HT-29 (cell line): ENCODE results near the gene TK2. TPM values are rescaled to one million over a fixed set of nuclear protein-coding genes. Genes with fewer than 3 reads are reported as not detected.
A peak's percentile ranks its signal among the peaks of the same experiment; 100 is the strongest.
"Not testable (repeated sequence)": the region's sequence is repeated elsewhere in the genome, so short reads cannot be mapped to it uniquely, and the experiment has no call there.

Experiments
- DNase-seq: peaks from one replicate; pipeline ENCODE4 v3.0.0-alpha.2; 2015; ENCODE audit warnings: low spot score
- total RNA-seq: library from RNA; depleted of rRNA; stranded (reverse); fragments of >200 nt; shearing (Covaris generic); gene quantifications from 2 replicates; pipeline ENCODE4 v1.2.3, GENCODE V29; 2014

TK2 gene
- total RNA-seq, 1 experiment from 2014 or later = 7.7 TPM

DNA sequence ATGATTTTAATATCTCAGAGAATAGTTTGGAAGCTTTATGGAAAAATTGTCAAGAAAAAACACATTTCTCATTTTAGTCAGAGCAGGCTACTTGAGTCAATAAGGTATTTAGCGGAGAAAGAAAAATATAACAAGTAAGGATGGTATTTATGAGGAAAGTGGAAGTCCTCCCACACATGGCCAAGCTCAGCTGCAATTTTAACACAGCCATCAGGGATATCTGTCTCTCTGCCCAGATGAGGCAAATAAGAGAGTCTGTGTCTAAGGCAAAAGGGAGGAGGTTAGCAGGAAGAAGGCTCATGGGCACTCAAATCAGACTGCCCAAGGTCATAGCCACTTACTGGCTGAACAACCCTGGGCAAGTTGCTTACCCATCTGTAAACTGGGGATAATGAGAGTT is 24.2 kb upstream of the TK2 start:
- DNase-seq = no peak

DNA sequence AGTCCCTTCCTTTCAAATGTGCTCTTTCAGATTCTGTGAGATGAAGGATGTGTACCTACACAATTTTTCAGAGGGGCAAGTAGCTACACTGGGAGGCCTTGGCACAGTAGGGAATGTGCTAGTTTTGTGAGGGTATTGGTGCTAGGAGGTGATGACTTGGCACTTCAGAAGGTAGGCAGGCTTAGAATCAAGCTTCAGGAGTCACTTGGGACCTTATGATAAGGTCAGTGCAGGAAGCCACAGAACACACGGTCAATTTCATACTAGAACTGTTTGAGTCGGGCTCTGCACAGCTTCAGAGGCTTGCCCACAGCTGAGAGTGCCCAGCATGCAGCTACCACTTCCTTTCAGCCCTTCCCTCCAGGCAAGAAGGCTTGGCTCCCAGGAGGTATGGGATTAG is 22.4 kb upstream of the TK2 start:
- DNase-seq = no peak

DNA sequence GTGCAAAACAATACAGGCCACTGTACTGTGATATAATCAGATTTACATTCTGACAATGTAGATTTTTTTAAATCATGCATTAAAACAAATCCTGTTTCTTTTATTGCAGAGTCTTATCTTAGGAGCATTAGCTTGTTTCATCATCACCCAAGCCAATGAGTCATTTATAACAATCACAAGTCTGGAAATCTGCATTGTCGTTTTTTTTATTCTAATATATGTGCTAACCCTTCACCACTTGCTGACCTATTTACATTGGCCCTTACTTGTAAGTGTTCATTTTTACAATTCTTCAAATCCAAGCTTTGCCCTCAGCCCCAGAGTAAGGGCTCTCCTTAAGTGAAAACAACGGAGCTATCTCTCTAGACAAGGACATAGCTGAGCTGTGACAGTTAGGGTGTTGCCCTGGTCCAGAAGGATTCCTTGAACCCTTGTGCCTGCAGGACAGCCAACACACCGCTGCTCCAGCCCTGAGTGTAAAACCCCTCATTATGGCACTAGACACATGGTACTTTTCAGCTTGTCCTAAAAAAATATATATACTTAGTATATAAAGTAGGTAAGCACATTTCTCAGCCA is 20.0 kb upstream of the TK2 start:
- no peak for DNase-seq

DNA sequence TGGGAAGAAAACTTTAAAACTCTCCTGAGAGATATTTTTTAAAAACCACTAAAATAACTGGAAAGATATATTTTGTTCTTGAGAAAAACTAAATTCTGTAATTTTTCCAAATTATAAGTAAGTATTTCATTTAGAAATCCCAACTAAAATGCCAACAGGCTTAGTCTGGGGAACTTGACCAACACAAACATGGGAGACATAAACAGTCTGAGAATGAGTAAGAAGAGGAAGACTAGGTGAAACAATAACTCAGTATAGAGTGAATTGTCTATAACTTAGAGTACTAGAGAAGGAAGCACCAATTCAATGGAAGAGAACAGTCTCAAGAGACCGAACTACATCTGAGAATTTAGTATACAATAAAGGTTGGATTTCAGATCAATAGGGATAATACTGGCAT is 19.2 kb upstream of the TK2 start:
- no peak for DNase-seq

DNA sequence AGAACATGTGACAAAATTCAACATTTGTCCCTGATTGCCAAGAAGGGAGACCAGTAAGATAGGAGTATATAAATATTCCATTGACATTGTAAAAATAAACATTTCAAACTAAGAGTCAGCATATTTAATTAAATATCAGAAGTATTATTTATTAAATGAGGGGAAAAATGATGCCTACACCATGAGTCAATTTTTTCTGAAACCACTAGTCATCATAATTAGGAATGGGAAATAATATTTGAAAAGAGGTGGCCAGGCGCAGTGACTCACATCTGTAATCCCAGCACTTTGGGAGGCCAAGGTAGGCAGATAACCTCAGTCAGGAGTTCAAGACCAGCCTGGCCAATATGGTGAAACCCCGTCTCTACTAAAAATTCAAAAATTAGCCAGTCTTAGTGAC is 18.4 kb upstream of the TK2 start:
- DNase-seq = no peak

DNA sequence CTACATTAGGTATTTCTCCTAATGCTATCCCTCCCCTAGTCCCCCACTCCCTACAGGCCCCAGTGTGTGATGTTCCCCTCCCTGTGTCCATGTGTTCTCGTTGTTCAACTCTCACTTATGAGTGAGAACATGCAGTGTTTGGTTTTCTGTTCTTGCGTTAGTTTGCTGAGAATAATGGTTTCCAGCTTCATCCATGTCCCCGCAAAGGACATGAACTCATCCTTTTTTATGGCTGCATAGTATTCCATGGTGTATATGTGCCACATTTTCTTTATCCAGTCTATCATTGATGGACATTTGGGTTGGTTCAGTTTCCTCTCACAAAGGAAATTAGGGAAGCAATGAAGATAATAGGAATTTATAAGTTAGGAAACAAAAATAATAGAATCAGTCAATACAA is 17.3 kb upstream of the TK2 start:
- DNase-seq = not testable (repeated sequence)

DNA sequence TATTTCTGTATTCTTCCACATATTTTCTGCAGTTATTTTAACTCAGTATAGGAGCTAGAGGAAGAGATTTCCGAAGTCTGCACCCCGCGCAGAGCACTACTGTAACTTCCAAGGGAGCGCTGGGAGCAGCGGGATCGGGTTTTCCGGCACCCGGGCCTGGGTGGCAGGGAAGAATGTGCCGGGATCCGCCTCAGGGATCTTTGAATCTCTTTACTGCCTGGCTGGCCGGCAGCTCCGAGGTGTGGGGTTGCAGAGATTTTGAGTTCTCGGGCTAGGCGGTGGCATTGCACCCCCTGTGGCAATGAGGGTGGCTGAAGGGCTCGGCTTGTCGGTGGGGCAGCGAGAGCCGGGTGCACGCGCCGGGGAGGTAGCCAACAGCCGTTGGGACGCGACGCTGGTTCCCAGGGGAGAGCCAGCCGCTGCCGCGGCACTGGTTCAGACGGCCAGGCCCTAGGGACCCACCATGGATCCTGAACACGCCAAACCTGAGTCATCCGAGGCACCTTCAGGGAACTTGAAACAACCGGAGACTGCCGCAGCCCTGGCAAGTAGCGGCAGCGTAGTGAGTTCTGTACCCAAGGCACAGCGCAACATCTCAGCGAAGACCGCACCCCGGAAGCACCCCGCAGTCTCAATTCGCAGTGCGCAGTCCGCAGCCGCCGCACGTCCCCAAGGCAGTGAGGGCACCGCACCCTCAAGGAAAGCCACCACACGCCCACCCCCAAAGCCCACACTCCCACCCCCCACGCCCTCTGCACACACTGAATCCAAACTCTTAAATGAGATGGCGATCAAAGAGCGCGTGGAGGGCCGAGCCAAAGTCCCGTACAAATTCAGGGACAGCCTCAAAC is 16.4 kb upstream of the TK2 start, which contains the start of gene CMTM1:
TSS of gene CMTM1 (plus strand) at position 389 of the 851 bp plus-strand sequence. CDS start at position 464, 75 bp downstream.
- no peak for DNase-seq

DNA sequence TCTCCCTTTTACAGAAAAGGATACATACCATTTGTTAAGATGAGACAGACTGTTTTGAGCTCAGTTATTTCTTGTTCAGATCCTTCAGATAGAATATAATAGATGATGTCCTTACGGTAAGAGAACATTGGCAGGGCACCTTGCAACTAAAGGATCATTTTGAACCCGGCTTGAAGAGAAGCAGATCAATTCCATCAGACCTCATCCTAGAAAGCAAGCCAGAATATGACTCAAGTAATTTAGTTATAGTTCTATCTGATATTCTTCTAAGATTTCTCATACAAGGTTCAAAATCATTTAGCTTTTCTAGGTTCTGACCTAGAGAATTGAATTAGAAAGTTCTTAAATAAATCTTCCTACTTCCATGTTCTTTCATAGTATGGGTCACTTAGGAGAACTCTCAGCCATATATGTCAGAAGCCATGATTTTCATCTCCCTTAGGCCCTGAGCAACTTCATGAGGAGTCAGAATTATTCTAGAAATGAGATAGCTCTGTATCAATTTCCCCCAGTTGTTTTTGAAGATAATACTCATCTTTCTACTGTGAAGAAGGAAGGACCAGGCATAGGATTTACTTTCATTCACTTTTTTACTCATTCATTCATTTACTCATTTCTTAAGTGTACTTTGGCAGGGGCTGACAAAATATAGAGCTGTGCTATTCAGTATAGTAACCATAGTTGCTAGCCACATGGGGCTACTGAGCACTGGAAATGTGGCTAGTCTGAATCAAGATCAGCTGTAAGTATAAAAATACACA is 13.8 kb upstream of the TK2 start:
- DNase-seq = no peak

DNA sequence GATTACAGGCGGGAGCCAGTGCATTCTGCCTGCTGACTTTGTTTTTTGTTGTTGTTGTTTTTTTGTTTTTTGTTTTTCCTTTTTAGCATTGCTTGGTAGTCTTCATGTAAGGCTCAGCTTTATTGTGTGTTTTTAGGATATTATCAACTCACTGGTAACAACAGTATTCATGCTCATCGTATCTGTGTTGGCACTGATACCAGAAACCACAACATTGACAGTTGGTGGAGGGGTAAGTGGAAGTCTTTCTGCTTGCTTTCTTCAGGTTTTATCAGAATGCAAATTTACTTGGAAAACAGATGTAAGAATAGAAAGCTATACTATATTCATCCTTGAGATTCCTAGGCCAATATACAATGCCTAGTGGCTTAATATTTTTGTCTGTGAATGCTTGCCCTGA is 13.1 kb upstream of the TK2 start:
- DNase-seq = no peak

DNA sequence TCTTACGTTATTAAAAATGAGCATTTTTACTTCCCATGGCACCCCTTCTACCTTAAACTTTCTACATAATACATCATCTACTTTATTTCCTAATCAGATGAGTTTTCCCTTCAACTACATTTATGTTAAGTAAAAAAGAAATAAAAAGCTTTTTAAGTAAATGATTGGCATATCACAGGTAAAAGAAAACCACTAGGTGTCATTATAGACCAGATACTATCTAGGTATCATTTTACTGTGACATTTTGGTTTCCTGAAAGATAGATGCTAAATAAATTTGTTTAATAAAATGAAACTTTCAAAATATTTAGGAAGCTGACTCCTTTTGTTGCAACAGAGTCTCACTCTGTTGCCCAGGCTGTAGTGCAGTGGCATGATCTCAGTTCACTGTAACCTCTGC is 12.5 kb upstream of the TK2 start:
- DNase-seq = no peak

DNA sequence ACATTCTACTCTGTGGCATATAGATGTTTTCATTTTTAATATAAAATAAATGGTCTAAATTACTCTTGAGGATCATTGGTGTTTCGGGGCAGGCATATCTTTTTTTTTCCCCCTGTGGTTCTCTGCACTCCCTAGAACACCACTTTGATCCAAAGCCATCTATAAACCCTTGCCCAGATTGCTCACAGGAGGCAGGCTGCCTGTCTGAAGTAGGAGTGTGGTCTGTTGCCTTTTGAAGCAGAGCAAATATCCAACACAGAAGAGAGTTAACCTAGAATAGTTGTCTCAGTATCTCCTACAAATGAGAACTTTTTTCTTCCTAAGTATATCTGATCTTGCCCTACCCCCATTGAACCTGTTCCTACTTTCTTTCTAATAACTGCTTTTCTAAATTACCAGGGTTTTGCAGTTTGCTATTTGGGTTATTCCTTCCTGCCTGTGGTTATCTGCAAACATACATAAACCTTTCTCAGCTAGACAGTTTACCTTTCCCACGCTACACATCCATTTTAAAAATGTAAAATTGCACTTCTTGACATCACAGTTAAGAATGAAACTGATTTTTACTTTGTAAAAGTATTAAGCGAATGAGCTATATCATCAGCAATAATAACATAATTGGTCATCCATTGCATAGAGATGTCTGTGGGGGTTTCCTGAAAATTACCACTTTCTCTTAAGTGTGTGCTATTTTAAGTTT is 11.6 kb upstream of the TK2 start:
- no peak for DNase-seq

DNA sequence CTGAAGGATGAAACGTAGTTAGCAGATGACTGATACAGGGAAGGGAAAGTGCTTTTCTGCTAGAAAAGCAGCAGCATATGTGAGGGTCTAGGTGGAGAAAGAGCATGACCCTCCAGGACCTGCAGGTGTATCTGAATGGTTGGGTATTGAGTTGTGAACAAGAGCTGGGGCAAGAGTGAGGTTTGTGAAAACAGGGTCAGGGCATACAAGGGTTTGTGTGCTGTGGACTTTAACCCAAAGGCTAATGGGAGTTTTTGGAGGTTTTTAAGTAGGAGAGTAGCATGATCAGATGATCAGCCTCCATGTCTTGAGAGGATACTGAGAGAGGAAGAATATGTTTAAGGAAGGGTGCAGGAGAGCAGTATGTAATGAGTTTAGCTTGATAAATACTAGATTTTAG is 10.2 kb upstream of the TK2 start:
- no peak for DNase-seq

DNA sequence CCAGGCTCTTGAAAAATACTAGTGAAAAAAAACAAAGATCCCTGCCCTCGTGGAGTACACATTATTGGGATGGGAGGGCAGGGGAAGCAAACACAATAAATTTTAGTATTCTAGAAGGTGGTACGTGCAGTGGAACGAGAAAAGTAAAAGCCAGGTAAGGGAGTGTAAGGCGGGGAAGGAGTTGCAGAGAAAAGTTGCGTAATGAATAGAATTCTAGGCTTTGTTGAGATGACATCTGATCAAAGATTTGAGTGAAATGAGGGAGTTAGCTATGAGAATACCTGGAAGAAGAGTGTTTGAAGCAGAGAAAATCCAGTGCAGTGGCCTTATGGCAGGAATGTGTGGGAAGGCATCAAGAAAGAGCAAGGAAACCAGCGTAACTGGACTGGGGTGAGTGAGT is 4.6 kb upstream of the TK2 start:
- DNase-seq = no peak

DNA sequence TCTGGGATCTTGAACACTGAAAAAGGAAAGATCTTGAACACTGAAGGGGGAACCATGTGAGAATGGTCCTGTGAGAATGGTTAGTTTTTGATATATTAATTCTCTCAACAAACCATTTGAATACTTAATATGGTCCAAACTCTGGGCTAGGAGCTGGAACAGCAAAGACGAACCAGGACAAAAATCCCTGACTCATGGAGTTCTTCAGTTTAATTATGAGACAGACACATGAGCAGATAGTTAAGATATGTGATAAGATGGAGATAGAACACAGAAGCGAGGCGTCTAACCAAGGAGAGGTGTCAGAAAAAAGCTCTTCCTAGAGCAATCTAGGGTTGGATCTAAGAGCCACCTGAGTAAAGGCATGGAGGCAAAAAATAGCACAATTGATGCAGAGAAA is 4.1 kb upstream of the TK2 start:
- DNase-seq = no peak

DNA sequence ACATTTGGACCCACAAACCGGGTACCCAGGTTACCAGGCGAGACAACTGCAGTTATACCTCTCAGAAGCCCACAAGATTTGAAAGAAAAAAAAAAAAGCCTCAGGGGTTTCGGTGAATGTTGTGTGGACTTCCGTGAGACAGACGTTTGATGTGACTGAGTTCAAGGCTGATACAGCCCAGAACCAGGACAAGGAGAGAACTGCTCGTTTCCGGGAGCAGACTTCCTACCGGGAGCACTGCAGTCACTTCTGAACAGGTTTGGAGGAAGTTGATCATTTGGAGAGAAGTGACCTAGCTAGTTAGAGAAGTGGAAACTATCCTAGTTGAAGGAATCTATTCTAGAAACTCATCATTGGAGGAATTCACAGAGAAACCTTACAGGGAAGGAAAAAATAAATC is 3.3 kb upstream of the TK2 start:
- DNase-seq = peak; percentile 50

DNA sequence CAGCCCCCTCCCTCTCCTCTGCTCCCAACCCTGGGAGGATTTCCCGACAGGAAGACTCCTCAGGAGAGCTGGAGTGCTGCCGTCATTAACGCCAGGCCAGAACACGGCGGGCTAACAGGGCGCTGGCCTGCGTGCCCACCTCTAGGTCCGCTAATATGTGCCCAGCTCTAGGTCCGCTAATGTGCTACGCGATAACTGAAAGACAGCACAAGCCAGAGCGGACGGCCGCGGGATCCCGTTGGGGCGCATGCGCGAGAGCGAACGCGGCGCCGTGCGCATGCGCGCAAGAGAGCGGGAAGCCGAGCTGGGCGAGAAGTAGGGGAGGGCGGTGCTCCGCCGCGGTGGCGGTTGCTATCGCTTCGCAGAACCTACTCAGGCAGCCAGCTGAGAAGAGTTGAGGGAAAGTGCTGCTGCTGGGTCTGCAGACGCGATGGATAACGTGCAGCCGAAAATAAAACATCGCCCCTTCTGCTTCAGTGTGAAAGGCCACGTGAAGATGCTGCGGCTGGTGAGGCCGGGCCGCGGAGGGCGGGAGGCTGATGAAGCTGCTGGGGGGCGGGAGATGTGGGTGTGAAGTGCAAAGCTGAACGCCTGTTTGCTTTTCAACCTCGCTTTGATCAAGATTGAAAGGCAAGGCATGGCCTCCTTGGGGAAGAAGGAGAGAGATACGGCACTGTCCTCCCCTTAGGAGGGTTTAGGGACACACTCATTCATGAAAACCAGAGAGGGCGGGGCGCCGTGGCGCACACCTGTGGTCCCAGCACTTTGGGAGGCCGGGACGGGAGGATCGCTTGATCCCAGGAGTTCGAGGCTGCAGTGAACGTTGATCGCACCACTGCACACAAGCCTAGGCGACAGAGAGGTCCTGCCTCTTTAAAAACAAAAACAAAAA is 2.6 kb upstream of the TK2 start, which contains the start of gene CKLF:
TSS of gene CKLF (plus strand) at position 291 of the 892 bp plus-strand sequence. CDS start at position 431, 140 bp downstream.
- DNase-seq = peak; percentile 93

DNA sequence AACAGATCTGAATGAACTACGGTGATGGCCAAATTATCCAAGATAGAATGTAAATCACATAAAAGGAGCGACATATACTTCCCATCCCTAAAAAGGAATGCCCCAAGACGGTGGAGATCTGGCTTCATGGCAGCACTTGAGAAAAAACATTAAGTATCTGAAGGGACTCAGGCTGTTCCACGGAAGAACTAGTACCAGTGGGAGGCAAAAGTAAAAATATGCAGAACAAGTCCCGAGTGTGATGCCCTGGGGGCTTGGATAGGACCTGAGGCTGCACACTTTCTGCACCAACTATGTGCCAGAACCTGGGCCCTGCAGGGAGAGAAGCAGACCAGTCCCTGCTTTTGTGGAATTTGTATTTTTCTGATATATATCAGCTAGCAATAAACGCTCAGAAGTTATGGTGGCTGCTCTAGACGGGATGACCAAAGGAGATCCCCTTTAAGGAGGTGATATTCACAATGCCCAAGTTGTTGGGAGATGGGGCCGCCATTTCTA is 1.9 kb upstream of the TK2 start:
- DNase-seq = peak; percentile 12

DNA sequence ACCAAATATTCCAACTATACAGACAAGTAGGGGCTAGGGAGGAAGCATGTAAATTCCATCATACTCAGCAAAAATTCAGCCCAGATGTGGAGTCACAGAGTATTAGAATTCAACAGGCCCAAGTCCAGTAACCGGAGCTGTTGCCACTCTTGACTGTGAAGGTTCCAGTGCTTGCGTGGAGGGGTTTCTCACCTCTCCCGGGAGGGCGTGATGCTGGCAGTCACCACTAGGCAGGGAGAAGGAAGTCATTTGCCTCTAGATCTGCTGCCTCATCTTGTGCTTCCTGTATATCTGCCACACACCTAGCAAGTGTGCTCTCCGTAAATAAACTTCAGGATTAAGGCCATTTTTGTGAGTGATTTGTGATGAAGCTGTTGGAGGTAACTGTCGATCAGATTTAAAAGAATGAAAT is 1.4 kb upstream of the TK2 start:
- peak; percentile 63 for DNase-seq

DNA sequence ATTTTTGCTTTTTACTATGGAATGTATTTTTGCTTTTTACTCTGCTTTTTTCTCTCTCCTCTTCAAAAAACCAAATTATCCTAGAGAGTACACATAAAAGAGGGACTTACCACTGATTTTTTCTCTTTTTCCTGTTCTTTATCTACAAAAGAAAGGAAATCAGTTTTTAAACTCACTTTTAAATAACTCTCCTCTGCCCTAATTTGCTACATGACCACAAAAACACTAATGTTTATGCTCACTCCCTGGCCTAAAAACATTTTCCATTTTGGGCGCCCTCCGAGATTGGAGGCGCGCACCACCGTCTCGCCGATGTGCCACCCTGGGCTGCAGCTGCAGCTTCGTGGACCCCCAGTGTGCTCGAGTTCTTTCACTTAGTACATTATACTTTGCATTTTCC is 1.1 kb downstream of the TK2 start:
- no peak for DNase-seq

DNA sequence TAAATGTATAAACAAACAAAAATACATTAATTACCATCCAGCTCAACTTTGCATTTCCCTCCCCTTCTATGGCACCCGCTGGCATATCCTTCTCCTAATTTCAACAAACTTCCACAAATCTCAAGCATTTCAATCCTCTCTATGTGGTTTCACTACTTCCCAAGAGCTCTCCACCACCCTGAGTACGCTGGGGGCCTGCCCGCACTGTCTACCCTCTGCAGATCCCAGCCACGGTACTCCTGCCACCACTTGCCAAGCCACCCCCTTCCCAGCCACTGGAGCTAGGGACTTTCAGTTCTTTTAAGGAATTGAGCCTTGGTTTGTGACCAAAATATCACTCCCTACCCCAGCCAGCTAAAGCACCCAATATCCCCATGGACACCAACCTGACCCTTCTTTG is 1.9 kb downstream of the TK2 start:
- DNase-seq = no peak
